A549 (cell line): ENCODE data around the gene TP53BP2. TPM values are rescaled to one million over a fixed set of nuclear protein-coding genes. Genes with fewer than 3 reads are reported as not detected.

Experiments used
- ATAC-seq, 2 experiments: fragments of 200-7000 bp in 1 of 2; fragments of >200 bp in 1 of 2; cut with Nextera tagmentation in 1 of 2; cut with Tn5 transposase in 1 of 2; 3 replicates each; pipeline versions ENCODE4 v1.8.0 to v1.9.1; 2018 to 2020; ENCODE audit warnings: mild to moderate bottlenecking in 1 of 2, moderate library complexity in 1 of 2
- CTCF ChIA-PET: fragments of 300-600 bp; sonication (Branson Sonifier 250); formaldehyde crosslinking; extraction: SDS; loops from one replicate; lab custom pipeline; 2021; ENCODE audit warnings: antibody characterized with exemption, inconsistent platforms; lab: Yijun Ruan, JAX
- POLR2A ChIA-PET: fragments of 350-600 bp; formaldehyde crosslinking; extraction: SDS; loops from one replicate; lab custom pipeline; 2021; ENCODE audit warnings: antibody characterized with exemption, inconsistent platforms; lab: Yijun Ruan, JAX
- DNase-seq, 2 experiments: peaks; one replicate each; pipeline versions ENCODE4 v3.0.0 to v3.0.0-alpha.2; 2011 to 2016; ENCODE audit warnings: low read depth in 1 of 2, low spot score in 1 of 2
- FAIRE-seq: peaks from 2 replicates; lab custom pipeline; 2011; peaks lifted over from hg19 to GRCh38; lab: Jason Lieb, UNC
- H3K27ac ChIP-seq, 2 experiments: fragments of >200 bp; sonication (Bioruptor Twin); formaldehyde crosslinking; 3 replicates each; pipeline ENCODE4 v1.5.1; 2016 to 2017
- H3K4me1 ChIP-seq: fragments of >200 bp; sonication (Bioruptor Twin); formaldehyde crosslinking; 3 replicates; pipeline ENCODE4 v1.6.1; 2016
- H3K4me2 ChIP-seq: fragments of >200 bp; sonication (Bioruptor Twin); formaldehyde crosslinking; 3 replicates; pipeline ENCODE4 v1.6.1; 2016
- H3K4me3 ChIP-seq: fragments of >200 bp; sonication (Bioruptor Twin); formaldehyde crosslinking; 3 replicates; pipeline ENCODE4 v1.5.1; 2016
- H3K9me3 ChIP-seq: fragments of >200 bp; sonication (Bioruptor Twin); formaldehyde crosslinking; 3 replicates; pipeline ENCODE4 v1.6.1; 2016
- BCL3 ChIP-seq: fragments of >200 bp; sonication (Bioruptor Twin); formaldehyde crosslinking; IDR thresholded peaks from 3 replicates; pipeline ENCODE4 v1.6.1; 2016
- BHLHE40 ChIP-seq: IDR thresholded peaks from 2 replicates; pipeline ENCODE4 v1.6.1; 2012; ENCODE audit warnings: low read depth, low read length, inconsistent platforms
- CHD2 ChIP-seq: fragments of 150-350 bp; IDR thresholded peaks from 2 replicates; pipeline ENCODE4 v1.6.1; 2014; ENCODE audit warnings: low read length; ENCODE audit not compliant: partially characterized antibody
- EHF ChIP-seq: fragments of 250-450 bp; sonication (Bioruptor Pico); IDR thresholded peaks from 2 replicates; pipeline ENCODE4 v1.5.0; 2020; ENCODE audit warnings: mild to moderate bottlenecking
- EP300 ChIP-seq, 2 experiments: fragments of >200 bp; sonication (Bioruptor Twin); formaldehyde crosslinking; IDR thresholded peaks; 2 replicates in 1 of 2; 3 replicates in 1 of 2; pipeline ENCODE4 v1.6.1; 2016 to 2017
- FOSB ChIP-seq: fragments of 250-450 bp; sonication (Bioruptor Pico); IDR thresholded peaks from 2 replicates; pipeline ENCODE4 v1.5.0; 2020; ENCODE audit warnings: mild to moderate bottlenecking, moderate library complexity
- FOSL2 ChIP-seq, 2 experiments: fragments of 450-650 bp in 1 of 2; fragments of >200 bp in 1 of 2; sonication (Bioruptor Twin) in 1 of 2; formaldehyde crosslinking; IDR thresholded peaks; 2 replicates each; pipeline versions ENCODE4 v1.5.0 to v1.6.1; 2016 to 2020; ENCODE audit warnings: mild to moderate bottlenecking in 1 of 2, moderate library complexity in 1 of 2
- FOXS1 ChIP-seq: fragments of 250-450 bp; sonication (Bioruptor Pico); IDR thresholded peaks from 2 replicates; pipeline ENCODE4 v1.5.0; 2020; ENCODE audit warnings: mild to moderate bottlenecking, moderate library complexity
- HEYL ChIP-seq: fragments of 250-450 bp; sonication (Bioruptor Pico); IDR thresholded peaks from 2 replicates; pipeline ENCODE4 v1.8.0; 2021; ENCODE audit warnings: mild to moderate bottlenecking, moderate library complexity
- HMGXB4 ChIP-seq: fragments of 250-450 bp; sonication (Bioruptor Pico); IDR thresholded peaks from 2 replicates; pipeline ENCODE4 v1.5.0; 2021; ENCODE audit warnings: mild to moderate bottlenecking, moderate library complexity, borderline replicate concordance
- HOXA7 ChIP-seq: fragments of 250-450 bp; sonication (Bioruptor Pico); IDR thresholded peaks from 2 replicates; pipeline ENCODE4 v1.5.0; 2020; ENCODE audit warnings: mild to moderate bottlenecking, moderate library complexity
- HOXB5 ChIP-seq: fragments of 250-450 bp; sonication (Bioruptor Pico); IDR thresholded peaks from 2 replicates; pipeline ENCODE4 v1.5.0; 2020; ENCODE audit warnings: mild to moderate bottlenecking, moderate library complexity
- MAFK ChIP-seq: fragments of 450-650 bp; IDR thresholded peaks from 2 replicates; pipeline ENCODE4 v1.6.1; 2014; ENCODE audit not compliant: partially characterized antibody
- MAZ ChIP-seq: fragments of 150-350 bp; IDR thresholded peaks from 2 replicates; pipeline ENCODE4 v1.6.1; 2014; ENCODE audit warnings: antibody characterized with exemption, low read depth, low read length, borderline replicate concordance
- NFE2L2 ChIP-seq: fragments of 150-350 bp; conservative IDR thresholded peaks from 2 replicates; pipeline ENCODE4 v1.6.1; 2014; ENCODE audit warnings: low read length
- NPAS2 ChIP-seq: fragments of 250-450 bp; sonication (Bioruptor Pico); IDR thresholded peaks from 2 replicates; pipeline ENCODE4 v1.8.0; 2022; ENCODE audit warnings: mild to moderate bottlenecking, moderate library complexity, borderline replicate concordance
- NR3C1 ChIP-seq: fragments of >200 bp; sonication (Bioruptor Twin); formaldehyde crosslinking; IDR thresholded peaks from 3 replicates; pipeline ENCODE4 v1.6.1; 2017
- RNF2 ChIP-seq: fragments of 200-600 bp; sonication (generic); IDR thresholded peaks from 2 replicates; pipeline ENCODE4 v1.6.1; 2016; ENCODE audit warnings: low read depth, mild to moderate bottlenecking, antibody characterized with exemption, moderate library complexity, borderline replicate concordance
- ZNF302 ChIP-seq: fragments of 250-450 bp; sonication (Bioruptor Pico); IDR thresholded peaks from 2 replicates; pipeline ENCODE4 v1.9.0; 2021; ENCODE audit warnings: inconsistent platforms, mild to moderate bottlenecking, moderate library complexity
- WGBS: methylation state at CpG from one replicate; pipeline ENCODE4 v1.1.6; 2017; ENCODE audit errors: missing lambda C conversion rate; 5-methylcytosine and 5-hydroxymethylcytosine counted together
- polyA plus RNA-seq, 4 experiments: library from polyadenylated mRNA; depleted of rRNA in 3 of 4; stranded (reverse); fragments of >200 nt; fragmentation: RNase III in 1 of 4; extraction: RNeasy Plus Mini Kit Qiagen cat#74134 plus additional on column Dnase treatment in 1 of 4; gene quantifications; 2 replicates in 3 of 4; 3 replicates in 1 of 4; pipeline ENCODE4 v1.2.3, GENCODE V29; 2011 to 2017
- TF ChIP-seq, protein P1 (sequence below): IDR thresholded peaks from 2 replicates; pipeline ENCODE4 v1.6.1; 2012

Gene TP53BP2
- polyA plus RNA-seq, 2 of the 4 experiments (the other 2 are of a cell fraction) = 14.0 to 33.5 TPM

- peak in 1 of 2 experiments; percentile 7; a peak in 1 of 6 replicates for ATAC-seq
- Histone ChIP-seq H3K4me3 (no peak overlapping the region), H3K27ac (no peak overlapping the region; a peak in 1 of 6 replicates), H3K9me3 (no peaks in the 10 kb centered on the region), H3K4me2 (no peak overlapping the region), H3K4me1 (no peaks in the 10 kb centered on the region)
- CTCF ChIA-PET = interaction anchor here (1.3 to 9.7 kb wide), 5 partner anchors 11 to 46 kb away, joined by 3 to 99 read pairs (median 6); partner anchors contain the start of gene CAPN2
- no peak for DNase-seq
- FAIRE-seq = no peak
- 87% methylated on average over 13 of the region's 13 CpGs for WGBS
- POLR2A ChIA-PET = no interaction called here
- TF ChIP-seq FOSB (CRISPR knock-in tag) = no peak
Observed at GRCh38 chr1:223759273-223759672, 86.5 kb downstream of the TP53BP2 start.

GRCh38 chr1:223758734-223759133 is 87.0 kb downstream of the TP53BP2 start:
- ATAC-seq = no peak
- H3K4me1 ChIP-seq = no peaks in the 10 kb centered on the region
- WGBS = 97% methylated on average over 9 of the region's 9 CpGs
- no peaks in the 10 kb centered on the region for H3K9me3 ChIP-seq
- H3K4me3 ChIP-seq = no peak overlapping the region
- ChIA-PET POLR2A (no interaction called here), CTCF (interaction anchor here (0.9 to 9.7 kb wide), 3 partner anchors 10 to 41 kb away, joined by 3 to 99 read pairs (median 3); no protein-coding TSS in a partner anchor)
- DNase-seq = no peak
- no peak overlapping the region for H3K4me2 ChIP-seq
- no peak for TF ChIP-seq HMGXB4 (CRISPR knock-in tag)
- TF ChIP-seq RNF2 = no peak
- no peak for TF ChIP-seq MAZ
- no peak for TF ChIP-seq HEYL
- TF ChIP-seq CHD2 = no peak
- no peak for TF ChIP-seq NPAS2 (CRISPR knock-in tag)
- TF ChIP-seq HOXA7 (CRISPR knock-in tag) = no peak
- no peak for TF ChIP-seq HOXB5 (CRISPR knock-in tag)
- TF ChIP-seq, all 56 proteins: peak for 0
- no peak for FAIRE-seq
- H3K27ac ChIP-seq = no peak overlapping the region

GRCh38 chr1:223756806-223757700 is 88.7 kb downstream of the TP53BP2 start:
- TF ChIP-seq FOXS1 (CRISPR knock-in tag) (no peak), BCL3 (no peak)
- DNase-seq (no peak), ATAC-seq (no peak), FAIRE-seq (no peak)
- Histone ChIP-seq H3K4me2 (no peak overlapping the region), H3K27ac (no peak overlapping the region), H3K4me1 (no peaks in the 10 kb centered on the region), H3K4me3 (no peak overlapping the region), H3K9me3 (no peaks in the 10 kb centered on the region)
- POLR2A ChIA-PET = no interaction called here
- WGBS = 91% methylated on average over 19 of the region's 20 CpGs
- CTCF ChIA-PET = interaction anchor here (0.6 to 1.8 kb wide), 5 partner anchors 19 to 150 kb away, joined by 3 to 5 read pairs (median 3); partner anchors contain the start of gene CAPN2

- 92% methylated on average over 13 of the region's 13 CpGs for WGBS
- TF ChIP-seq, protein P1, sequence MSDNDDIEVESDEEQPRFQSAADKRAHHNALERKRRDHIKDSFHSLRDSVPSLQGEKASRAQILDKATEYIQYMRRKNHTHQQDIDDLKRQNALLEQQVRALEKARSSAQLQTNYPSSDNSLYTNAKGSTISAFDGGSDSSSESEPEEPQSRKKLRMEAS = no peak
- TF ChIP-seq NPAS2 (CRISPR knock-in tag) (no peak), BHLHE40 (no peak), EP300 (IDR thresholded peaks at IDR 0.05) (no peak), FOSL2 (IDR thresholded peaks at IDR 0.05) (no peak), FOSL2 (CRISPR knock-in tag; IDR thresholded peaks at IDR 0.05) (no peak), FOXS1 (CRISPR knock-in tag) (no peak), MAFK (no peak), RNF2 (no peak), NFE2L2 (no peak), ZNF302 (no peak), EHF (no peak), NR3C1 (no peak)
- Histone ChIP-seq H3K27ac (0 out of 6 replicates have a peak overlapping the region, but pooled peaks of 1 of the 2 experiments have one; percentile 25), H3K4me1 (no peaks in the 10 kb centered on the region), H3K4me3 (no peak overlapping the region), H3K9me3 (no peaks in the 10 kb centered on the region), H3K4me2 (no peak overlapping the region)
- no peak for FAIRE-seq
- peak in 1 of 2 experiments; percentile 9; a peak in 1 of 6 replicates for ATAC-seq
- ChIA-PET POLR2A (no interaction called here), CTCF (interaction anchor here (0.6 to 2.5 kb wide), 7 partner anchors 18 to 151 kb away, joined by 3 to 9 read pairs (median 4); partner anchors contain the start of gene CAPN2)
- no peak for DNase-seq
Observed at GRCh38 chr1:223755992-223756775, 89.6 kb downstream of the TP53BP2 start.
